Measurements from ENCODE around the gene MUC2.

GRCh38 chr11:1026163-1026450 lies 48.6 kb upstream of the MUC2 start:
- TF ChIP-seq CTCF (IDR thresholded peaks at IDR 0.05 in 2 of 3, conservative IDR thresholded peaks at IDR 0.05 in 1 of 3; ENCODE audit: control insufficient read depth in 2 of 3, extremely low read depth in 1 of 3, insufficient read depth in 1 of 3, low read depth in 3 of 3, low read length in 3 of 3) (no peak), POLR2AphosphoS5 (IDR thresholded peaks at IDR 0.05; ENCODE audit: low read length) (no peak), CEBPB (IDR thresholded peaks at IDR 0.05; ENCODE audit: borderline replicate concordance in 1 of 2, low read depth in 2 of 2, low read length in 2 of 2) (no peak)
